Natural killer cell (primary cell): ENCODE results near the gene GCG. TPM values are rescaled to one million over a fixed set of nuclear protein-coding genes. Genes with fewer than 3 reads are reported as not detected.

Source experiments
- ATAC-seq, 3 donors: fragments of 150-1000 bp in 2 of 3; fragments of 200-7000 bp in 1 of 3; cut with Tn5 transposase; 1 replicate in 1 of 3; 2 replicates in 2 of 3; pipeline ENCODE4 v1.10.0; 2021; ENCODE audit warnings: mild to moderate bottlenecking in 2 of 3, moderate library complexity in 2 of 3
- DNase-seq, 2 donors: peaks; one replicate each; pipeline versions ENCODE4 v3.0.0 to v3.0.0-alpha.2; 2013 to 2021; ENCODE audit warnings: mixed read lengths in 1 of 2
- H3K27ac ChIP-seq: one replicate; pipeline ENCODE4 v1.5.1; 2013; ENCODE audit warnings: mild to moderate bottlenecking, low read length
- H3K27me3 ChIP-seq: one replicate; pipeline ENCODE4 v1.6.1; 2013; ENCODE audit warnings: low read length; ENCODE audit not compliant: control insufficient read depth, insufficient read depth
- H3K36me3 ChIP-seq: one replicate; pipeline ENCODE4 v1.6.1; 2013; ENCODE audit warnings: low read length; ENCODE audit not compliant: control insufficient read depth, insufficient read depth
- H3K4me1 ChIP-seq: one replicate; pipeline ENCODE4 v1.6.1; 2013; ENCODE audit warnings: low read length; ENCODE audit not compliant: control insufficient read depth, insufficient read depth
- H3K4me3 ChIP-seq: one replicate; pipeline ENCODE4 v1.5.1; 2013; ENCODE audit warnings: low read length
- H3K9me3 ChIP-seq: one replicate; pipeline ENCODE4 v1.6.1; 2013; ENCODE audit warnings: low read length; ENCODE audit not compliant: control insufficient read depth, insufficient read depth
- H3K27ac Mint-ChIP-seq, 2 donors: one replicate each; pipeline ENCODE4 v1.8.0; 2022; ENCODE audit warnings: mild to moderate bottlenecking in 2 of 2, mixed read lengths in 2 of 2, moderate library complexity in 1 of 2
- H3K27me3 Mint-ChIP-seq, 2 donors: one replicate each; pipeline ENCODE4 v1.8.0; 2022; ENCODE audit warnings: low read depth in 2 of 2, mixed read lengths in 2 of 2
- H3K36me3 Mint-ChIP-seq: one replicate; pipeline ENCODE4 v1.8.0; 2022; ENCODE audit warnings: mixed read lengths
- H3K4me1 Mint-ChIP-seq, 2 donors: one replicate each; pipeline ENCODE4 v1.8.0; 2022; ENCODE audit warnings: mixed read lengths in 2 of 2
- H3K4me3 Mint-ChIP-seq: one replicate; pipeline ENCODE4 v1.8.0; 2022; ENCODE audit warnings: mild to moderate bottlenecking, moderate library complexity, mixed read lengths
- H3K9me3 Mint-ChIP-seq, 2 donors: one replicate each; pipeline ENCODE4 v1.8.0; 2022; ENCODE audit warnings: mixed read lengths in 2 of 2
- WGBS: methylation state at CpG from one replicate; pipeline ENCODE4 v1.1.7; 2013; ENCODE audit warnings: missing lambda C conversion rate; ENCODE audit not compliant: insufficient coverage; 5-methylcytosine and 5-hydroxymethylcytosine counted together
- intact Hi-C: fragments of 100-400 bp; cut with micrococcal nuclease; formaldehyde crosslinking; loops from one replicate; pipeline ENCODE4 v1.14.2; 2022
- total RNA-seq, 4 donors: library from RNA; stranded (reverse); fragments of 120-200 nt in 1 of 4; gene quantifications; one replicate each; pipeline versions ENCODE4 v1.2.3 to v1.2.4, GENCODE V29; 2013 to 2022
- TF ChIP-seq, protein P1 (sequence below): fragments of 200-600 bp; IDR thresholded peaks from one replicate; pipeline ENCODE4 v1.8.0; 2022; ENCODE audit warnings: antibody characterized with exemption

GCG gene
- total RNA-seq, 3 donors from 2014 or later (not counting 1 experiment from before 2014, with no cell fraction given): not detected

DNA sequence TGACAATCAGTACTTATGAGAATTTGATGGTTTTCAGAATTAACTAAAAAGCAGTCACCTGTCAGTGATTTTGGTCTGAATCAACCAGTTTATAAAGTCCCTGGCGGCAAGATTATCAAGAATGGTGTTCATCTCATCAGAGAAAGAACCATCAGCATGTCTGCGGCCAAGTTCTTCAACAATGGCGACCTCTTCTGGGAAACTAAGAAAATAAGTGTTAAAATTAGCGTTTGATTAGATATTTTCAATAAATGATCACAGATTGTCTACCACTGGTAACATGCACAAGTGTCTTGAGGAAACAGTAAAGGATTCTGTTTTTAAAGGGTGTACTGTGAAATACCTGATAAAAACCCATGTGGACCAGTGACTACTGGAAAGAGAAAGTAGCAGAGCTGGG, 8.1 kb downstream of the GCG start:
- 90% methylated on average over 4 of the region's 4 CpGs for WGBS
- peaks cover 27 to 59% of the 10 kb centered on the region in 2 donors for H3K27me3 Mint-ChIP-seq
- Histone ChIP-seq H3K27me3 (peaks cover 6% of the 10 kb centered on the region), H3K4me1 (no peaks in the 10 kb centered on the region), H3K9me3 (no peaks in the 10 kb centered on the region), H3K27ac (no peak overlapping the region), H3K4me3 (no peak overlapping the region), H3K36me3 (no peaks in the 10 kb centered on the region)
- no peaks in the 10 kb centered on the region for H3K9me3 Mint-ChIP-seq
- no peaks in the 10 kb centered on the region for H3K36me3 Mint-ChIP-seq
- no peaks in the 10 kb centered on the region for H3K4me1 Mint-ChIP-seq
- TF ChIP-seq, protein P1, sequence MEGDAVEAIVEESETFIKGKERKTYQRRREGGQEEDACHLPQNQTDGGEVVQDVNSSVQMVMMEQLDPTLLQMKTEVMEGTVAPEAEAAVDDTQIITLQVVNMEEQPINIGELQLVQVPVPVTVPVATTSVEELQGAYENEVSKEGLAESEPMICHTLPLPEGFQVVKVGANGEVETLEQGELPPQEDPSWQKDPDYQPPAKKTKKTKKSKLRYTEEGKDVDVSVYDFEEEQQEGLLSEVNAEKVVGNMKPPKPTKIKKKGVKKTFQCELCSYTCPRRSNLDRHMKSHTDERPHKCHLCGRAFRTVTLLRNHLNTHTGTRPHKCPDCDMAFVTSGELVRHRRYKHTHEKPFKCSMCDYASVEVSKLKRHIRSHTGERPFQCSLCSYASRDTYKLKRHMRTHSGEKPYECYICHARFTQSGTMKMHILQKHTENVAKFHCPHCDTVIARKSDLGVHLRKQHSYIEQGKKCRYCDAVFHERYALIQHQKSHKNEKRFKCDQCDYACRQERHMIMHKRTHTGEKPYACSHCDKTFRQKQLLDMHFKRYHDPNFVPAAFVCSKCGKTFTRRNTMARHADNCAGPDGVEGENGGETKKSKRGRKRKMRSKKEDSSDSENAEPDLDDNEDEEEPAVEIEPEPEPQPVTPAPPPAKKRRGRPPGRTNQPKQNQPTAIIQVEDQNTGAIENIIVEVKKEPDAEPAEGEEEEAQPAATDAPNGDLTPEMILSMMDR: no peak
- no peak overlapping the region for H3K4me3 Mint-ChIP-seq
- no peak overlapping the region for H3K27ac Mint-ChIP-seq
- DNase-seq: no peak
- no peak for ATAC-seq
- intact Hi-C loops: no loop called here

DNA sequence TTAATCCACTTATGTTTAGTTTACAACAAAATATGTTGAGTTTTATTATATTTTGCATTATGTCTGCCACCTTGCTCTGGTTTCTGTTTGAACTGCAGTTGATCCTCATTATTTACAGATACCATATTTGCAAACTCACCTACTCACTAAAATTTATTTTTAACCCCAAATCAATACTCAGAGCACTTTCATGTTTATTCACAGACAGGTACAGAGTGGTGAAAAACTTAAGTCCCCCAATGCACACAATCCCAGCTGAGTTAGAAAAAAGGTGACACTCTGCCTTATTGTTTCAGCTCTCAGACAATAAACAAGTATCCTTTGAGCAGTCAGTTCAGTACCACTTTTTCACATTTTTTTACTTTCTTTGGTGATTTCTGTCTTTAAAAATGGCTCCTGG, 13.7 kb downstream of the GCG start:
- no peaks in the 10 kb centered on the region for H3K9me3 ChIP-seq
- H3K4me3 ChIP-seq: no peak overlapping the region
- H3K36me3 ChIP-seq: no peaks in the 10 kb centered on the region
- no peak overlapping the region for H3K27ac ChIP-seq
- H3K27me3 ChIP-seq: no peaks in the 10 kb centered on the region
- intact Hi-C loops: no loop called here
- Mint-ChIP-seq H3K4me1 (no peaks in the 10 kb centered on the region), H3K9me3 (no peaks in the 10 kb centered on the region), H3K36me3 (no peaks in the 10 kb centered on the region), H3K27ac (no peak overlapping the region), H3K4me3 (no peak overlapping the region), H3K27me3 (peaks cover 13 to 26% of the 10 kb centered on the region in 2 donors)
- ATAC-seq (no peak), DNase-seq (no peak)
- TF ChIP-seq, protein P1: no peak
- no peaks in the 10 kb centered on the region for H3K4me1 ChIP-seq

DNA sequence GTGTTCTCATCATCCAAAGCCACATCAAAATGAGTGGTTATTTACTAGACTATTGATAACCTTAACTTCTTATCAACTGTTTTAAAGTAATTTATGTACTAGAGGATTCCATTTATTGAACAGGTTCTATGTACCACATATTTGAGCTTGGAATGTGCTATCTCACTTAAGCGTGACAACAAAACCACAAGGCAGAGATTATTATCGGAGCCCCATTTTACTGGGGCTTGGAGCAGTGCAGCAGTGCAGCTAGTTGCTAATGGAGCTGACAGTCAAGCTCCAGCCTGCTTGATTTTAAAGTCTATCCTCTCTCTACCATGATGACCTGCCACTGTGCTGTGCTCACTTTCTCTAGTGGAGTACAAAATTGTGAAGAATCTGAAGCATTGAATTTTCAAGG, 24.6 kb downstream of the GCG start:
- H3K9me3 Mint-ChIP-seq: no peaks in the 10 kb centered on the region
- no peaks in the 10 kb centered on the region for H3K9me3 ChIP-seq
- no peak overlapping the region for H3K27ac ChIP-seq
- DNase-seq: no peak
- no peaks in the 10 kb centered on the region for H3K27me3 ChIP-seq
- no peak overlapping the region for H3K4me3 Mint-ChIP-seq
- H3K36me3 ChIP-seq: no peaks in the 10 kb centered on the region
- no peaks in the 10 kb centered on the region for H3K36me3 Mint-ChIP-seq
- no peak overlapping the region for H3K27ac Mint-ChIP-seq
- intact Hi-C loops: no loop called here
- ATAC-seq: no peak
- no peaks in the 10 kb centered on the region for H3K4me1 ChIP-seq
- no peak overlapping the region for H3K4me3 ChIP-seq
- no peaks in the 10 kb centered on the region for H3K4me1 Mint-ChIP-seq
- peaks cover 2 to 21% of the 10 kb centered on the region in 2 donors for H3K27me3 Mint-ChIP-seq
- TF ChIP-seq, protein P1: no peak
- WGBS: 55% methylated on average over 2 of the region's 2 CpGs

DNA sequence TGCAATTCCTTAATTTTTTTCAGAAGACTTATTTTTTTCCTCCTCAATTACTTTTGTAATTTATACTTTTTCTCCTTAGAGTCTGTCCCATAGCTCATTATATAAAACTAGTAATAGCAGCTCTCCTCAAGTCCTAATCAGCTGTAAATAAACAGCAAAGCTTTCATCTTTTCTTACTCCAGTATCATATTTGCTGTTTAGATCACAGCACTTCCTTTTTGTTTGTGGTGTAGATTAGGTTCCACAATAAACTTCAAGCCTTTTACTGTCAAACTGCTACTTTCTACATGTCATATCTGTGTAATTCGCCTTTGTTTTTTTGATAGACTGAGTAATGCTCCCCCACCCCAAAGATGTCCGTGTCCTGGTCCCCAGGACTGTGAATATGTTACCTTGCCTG, 25.5 kb downstream of the GCG start:
- peaks cover 0 to 19% of the 10 kb centered on the region in 2 donors for H3K27me3 Mint-ChIP-seq
- DNase-seq (no peak), ATAC-seq (no peak)
- WGBS: 50% methylated on average over 1 of the region's 2 CpGs
- Histone ChIP-seq H3K9me3 (no peaks in the 10 kb centered on the region), H3K4me3 (no peak overlapping the region), H3K4me1 (no peaks in the 10 kb centered on the region), H3K27me3 (no peaks in the 10 kb centered on the region), H3K36me3 (no peaks in the 10 kb centered on the region), H3K27ac (no peak overlapping the region)
- TF ChIP-seq, protein P1: no peak
- H3K9me3 Mint-ChIP-seq: no peaks in the 10 kb centered on the region
- H3K36me3 Mint-ChIP-seq: no peaks in the 10 kb centered on the region
- H3K4me1 Mint-ChIP-seq: no peaks in the 10 kb centered on the region
- H3K27ac Mint-ChIP-seq: no peak overlapping the region
- H3K4me3 Mint-ChIP-seq: no peak overlapping the region
- intact Hi-C loops: no loop called here
